Endothelial cell of umbilical vein (primary cell): ENCODE results near the gene GTPBP2. TPM values are rescaled to one million over a fixed set of nuclear protein-coding genes. Genes with fewer than 3 reads are reported as not detected.

Experiments
- BruUV-seq: library from RNA; stranded (reverse); fragments of 400-500 nt; replicated peaks from 2 replicates; lab custom pipeline; 2021; lab: Mats Ljungman, UMichigan
- CTCF ChIA-PET: fragments of 300-600, 350-600 bp; sonication (Branson Sonifier 250); formaldehyde crosslinking; loops from one replicate; lab custom pipeline; 2021; ENCODE audit warnings: antibody characterized with exemption, inconsistent platforms; lab: Charles Lee
- POLR2A ChIA-PET: fragments of 300-600, 350-600 bp; sonication (Branson Sonifier 250); formaldehyde crosslinking; loops from one replicate; lab custom pipeline; 2021; ENCODE audit warnings: antibody characterized with exemption, inconsistent platforms; lab: Charles Lee
- DNase-seq: peaks from one replicate; pipeline ENCODE4 v3.0.0-alpha.2; 2011; ENCODE audit warnings: low read depth, low spot score
- FAIRE-seq: peaks from 2 replicates; lab custom pipeline; 2011; peaks lifted over from hg19 to GRCh38; lab: Jason Lieb, UNC
- H2AFZ ChIP-seq: 2 replicates; pipeline ENCODE4 v1.6.0; 2012; ENCODE audit warnings: low read depth, low read length, control low read depth, inconsistent platforms
- H3K27ac ChIP-seq: 2 replicates; pipeline ENCODE4 v1.5.1; 2011; ENCODE audit warnings: low read depth, mild to moderate bottlenecking, control low read depth, low read length, moderate library complexity; ENCODE audit not compliant: insufficient read depth
- H3K27me3 ChIP-seq, 2 experiments: 2 replicates each; pipeline versions ENCODE4 v1.6.0 to v1.6.1; 2011; ENCODE audit warnings: low read length in 2 of 2, mixed read lengths in 1 of 2; ENCODE audit not compliant: control insufficient read depth in 2 of 2, insufficient read depth in 2 of 2
- H3K36me3 ChIP-seq, 2 experiments: 2 replicates in 1 of 2; 3 replicates in 1 of 2; pipeline ENCODE4 v1.5.1; 2011; ENCODE audit warnings: low read length in 2 of 2, mild to moderate bottlenecking in 1 of 2, moderate library complexity in 1 of 2; ENCODE audit not compliant: control insufficient read depth in 2 of 2, insufficient read depth in 2 of 2; ENCODE audit errors: extremely low read depth in 1 of 2
- H3K4me1 ChIP-seq: 3 replicates; pipeline ENCODE4 v1.5.1; 2011; ENCODE audit warnings: mild to moderate bottlenecking, low read length; ENCODE audit not compliant: control insufficient read depth, insufficient read depth; ENCODE audit errors: extremely low read depth
- H3K4me2 ChIP-seq: 2 replicates; pipeline ENCODE4 v1.6.1; 2011; ENCODE audit warnings: low read length, control low read depth, mixed read lengths; ENCODE audit not compliant: insufficient read depth
- H3K4me3 ChIP-seq, 3 experiments: fragments of 200-600 bp in 1 of 3; sonication (generic), shearing (Covaris generic) in 1 of 3; replicated peaks in 1 of 3; 2 replicates each; pipeline ENCODE4 v1.5.1; 2011 to 2016; ENCODE audit warnings: control low read depth in 3 of 3, low read length in 3 of 3, mild to moderate bottlenecking in 2 of 3, inconsistent platforms in 1 of 3, low read depth in 1 of 3, moderate library complexity in 1 of 3; ENCODE audit not compliant: insufficient read depth in 1 of 3
- H3K79me2 ChIP-seq: 2 replicates; pipeline ENCODE4 v1.6.0; 2012; ENCODE audit warnings: low read length, inconsistent platforms; ENCODE audit not compliant: control insufficient read depth, insufficient read depth
- H3K9ac ChIP-seq: replicated peaks from 2 replicates; pipeline ENCODE3; 2011; ENCODE audit warnings: low read length, control low read depth; ENCODE audit not compliant: insufficient read depth; ENCODE audit errors: extremely low read depth
- H3K9me1 ChIP-seq: replicated peaks from 3 replicates; pipeline ENCODE4 v1.6.0; 2011; ENCODE audit warnings: mild to moderate bottlenecking, low read length; ENCODE audit not compliant: control insufficient read depth, insufficient read depth; ENCODE audit errors: extremely low read depth
- H3K9me3 ChIP-seq: replicated peaks from 2 replicates; pipeline ENCODE4 v1.5.1; 2012; ENCODE audit warnings: low read length, inconsistent platforms; ENCODE audit not compliant: control insufficient read depth, insufficient read depth
- H4K20me1 ChIP-seq: replicated peaks from 2 replicates; pipeline ENCODE3; 2011; ENCODE audit warnings: mild to moderate bottlenecking, low read length; ENCODE audit not compliant: control insufficient read depth, insufficient read depth; ENCODE audit errors: extremely low read depth
- CTCF ChIP-seq, 2 donors: IDR thresholded peaks; 1 replicate in 1 of 2; 2 replicates in 1 of 2; pipeline ENCODE4 v1.5.1; 2011; ENCODE audit warnings: low read length in 2 of 2, mild to moderate bottlenecking in 2 of 2, moderate library complexity in 2 of 2, control low read depth in 1 of 2, inconsistent platforms in 1 of 2, low read depth in 1 of 2; ENCODE audit not compliant: insufficient read depth in 1 of 2; ENCODE audit errors: extremely low read depth in 1 of 2
- POLR2A ChIP-seq: IDR thresholded peaks from 2 replicates; pipeline ENCODE4 v1.6.1; 2012; ENCODE audit warnings: low read depth, mild to moderate bottlenecking, control low read depth, low read length
- POLR2AphosphoS5 ChIP-seq: IDR thresholded peaks from 2 replicates; pipeline ENCODE4 v1.6.1; 2012; ENCODE audit warnings: low read depth, mild to moderate bottlenecking, control low read depth, low read length, moderate library complexity; ENCODE audit not compliant: insufficient read depth
- dilution Hi-C: fragments of 300-500 bp; cut with MboI; formaldehyde crosslinking; loops from one replicate; pipeline ENCODE4 v1.15.0; 2019; ENCODE audit warnings: low sequenced_read_pairs; ENCODE audit not compliant: extremely low pct_ligation_motif_present
- intact Hi-C: fragments of 100-400 bp; cut with micrococcal nuclease; formaldehyde crosslinking; loops from one replicate; pipeline ENCODE4 v1.10.0; 2022
- polyA plus RNA-seq, 4 experiments: library from polyadenylated mRNA; depleted of rRNA in 3 of 4; stranded (reverse) in 3 of 4; unstranded in 1 of 4; fragments of >200 nt; gene quantifications; 2 replicates each; pipeline versions ENCODE4 v1.2.1 to v1.2.3, GENCODE V29; 2011 to 2012; ENCODE audit warnings: missing spikeins in 1 of 4
- total RNA-seq: library from RNA; stranded (reverse); gene quantifications from 2 replicates; pipeline ENCODE4 v1.2.3, GENCODE V29; 2021

The GTPBP2 gene
- total and polyA plus RNA-seq, 2 donors (not counting 3 experiments of a cell fraction or from before 2014, with no cell fraction given), result 87.1 to 112 TPM

DNA sequence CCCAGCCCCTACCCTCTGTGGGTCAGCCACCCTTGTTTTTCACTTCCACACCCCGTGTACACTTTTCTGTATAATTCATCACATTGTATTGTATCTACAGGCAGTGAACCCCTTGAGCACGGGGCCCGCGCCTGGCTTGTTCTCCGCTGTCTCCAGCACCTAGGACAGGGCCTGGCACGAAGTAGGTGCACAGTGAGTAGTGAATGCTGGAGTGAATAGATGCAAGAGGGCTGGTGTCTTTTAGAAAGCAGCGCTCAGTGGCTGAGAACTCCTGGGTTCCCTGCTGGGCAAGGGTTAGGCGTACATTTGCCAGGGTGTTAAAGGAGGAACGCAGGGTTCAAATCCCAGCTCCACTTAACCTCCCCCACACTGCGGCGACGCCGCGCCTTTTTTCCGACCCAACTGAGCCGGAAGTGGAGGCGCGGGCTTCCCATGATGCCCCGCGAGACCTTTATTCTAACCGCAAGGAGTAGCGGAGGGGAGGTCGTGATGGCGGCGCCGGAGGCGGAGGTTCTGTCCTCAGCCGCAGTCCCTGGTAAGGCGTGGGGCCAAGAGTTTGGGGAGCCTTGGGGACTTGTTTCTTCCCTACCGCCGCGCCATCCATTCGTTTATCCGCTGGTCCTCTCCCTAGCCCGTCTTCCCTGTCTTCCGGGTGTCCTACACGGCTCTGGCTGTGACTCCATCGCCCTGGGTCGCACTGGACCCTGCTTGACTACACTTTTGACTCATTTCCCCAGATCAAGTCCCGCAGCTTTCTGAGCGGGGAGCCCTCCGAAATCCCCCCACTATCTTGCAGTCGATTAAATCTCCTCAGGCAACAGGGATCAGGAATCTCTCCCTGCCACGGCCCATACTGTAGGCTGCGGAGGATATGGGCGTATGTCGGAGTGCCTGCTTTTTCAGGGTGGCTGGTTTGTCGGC, 6.6 kb upstream of the GTPBP2 start, which contains the start of gene MAD2L1BP:
Gene MAD2L1BP, plus strand, starts transcription at position 454 of the 921 bp plus-strand sequence. Its CDS starts 36 bp downstream, at position 490.
- no TSS peak for BruUV-seq
- Histone ChIP-seq H3K9me1 (no peaks in the 10 kb centered on the region), H3K9me3 (no peaks in the 10 kb centered on the region), H3K79me2 (peaks cover 41% of the 10 kb centered on the region), H2AFZ (peak within 1 kb of the TSS; percentile 69), H3K36me3 (peaks cover 10 to 12% of the 10 kb centered on the region in 2 experiments), H3K4me3 (peak within 1 kb of the TSS; percentile 71 to 91 (median 81)), H4K20me1 (no peaks in the 10 kb centered on the region), H3K9ac (peak within 1 kb of the TSS; percentile 79), H3K4me1 (peaks cover 10% of the 10 kb centered on the region), H3K27me3 (no peaks in the 10 kb centered on the region), H3K27ac (peak within 1 kb of the TSS; percentile 57), H3K4me2 (peak within 1 kb of the TSS; percentile 86)
- ChIA-PET POLR2A (interaction anchor here (0.6 kb wide), 1 partner anchor 465 kb away, joined by 10 read pairs; no protein-coding TSS in a partner anchor), CTCF (interaction anchor here (0.8 to 1.5 kb wide), 7 partner anchors 8 to 443 kb away, joined by 3 to 5 read pairs (median 4); partner anchors contain the start of gene RSPH9)
- TF ChIP-seq CTCF (IDR thresholded peaks at IDR 0.05; ENCODE audit: extremely low read depth in 1 of 2, insufficient read depth in 1 of 2, low read depth in 1 of 2, low read length in 2 of 2) (no peak), POLR2AphosphoS5 (peak; percentile 94), POLR2A (peak; percentile 98)
- peak; percentile 76 for DNase-seq
- peak; percentile 90 for FAIRE-seq
- intact Hi-C loops, result loop anchor here (1.0 kb wide), 1 partner anchor 10 kb away; the partner anchor contains the start of gene RSPH9
- dilution Hi-C loops, result no loop called here
